ENCODE data around the gene CLTC. TPM values are rescaled to one million over a fixed set of nuclear protein-coding genes. Genes with fewer than 3 reads are reported as not detected.

Gene CLTC
- total RNA-seq, 6 experiments from 2014 or later = 120 to 232 (median 142) TPM

- 43% methylated on average over 2 of the region's 2 CpGs for WGBS (ENCODE audit: insufficient coverage, low coverage, low lambda C conversion rate, missing lambda C conversion rate)
- H3K36me3 ChIP-seq = peaks cover 33 to 99% (median 67%) of the 10 kb centered on the region in 4 donors
- intact Hi-C loops (cut with DNase I) = no loop called here
Measured at GRCh38 chr17:59678918-59679317, 59.2 kb downstream of the CLTC start.

GRCh38 chr17:59680314-59680713 lies 60.6 kb downstream of the CLTC start:
- no peaks in the 10 kb centered on the region for H3K9me3 ChIP-seq
- no peak for ATAC-seq
- intact Hi-C loops (cut with DNase I) = no loop called here
- 83% methylated on average over 4 of the region's 4 CpGs for WGBS (ENCODE audit: insufficient coverage, low coverage, low lambda C conversion rate, missing lambda C conversion rate)
- no peak overlapping the region for H3K27ac ChIP-seq
- H3K4me3 ChIP-seq = no peak overlapping the region
- H3K27me3 ChIP-seq = no peaks in the 10 kb centered on the region
- peaks cover 39 to 99% (median 69%) of the 10 kb centered on the region in 4 donors for H3K36me3 ChIP-seq
- DNase-seq = no peak
- no peaks in the 10 kb centered on the region for H3K4me1 ChIP-seq
- TF ChIP-seq CTCF (IDR thresholded peaks at IDR 0.05) (no peak), POLR2A (IDR thresholded peaks at IDR 0.05) (no peak)

More at GRCh38 chr17:59678918-59679317, 59.2 kb downstream of the CLTC start:
- Histone ChIP-seq H3K4me3 (no peak overlapping the region), H3K9me3 (no peaks in the 10 kb centered on the region), H3K27ac (no peak overlapping the region), H3K4me1 (no peaks in the 10 kb centered on the region), H3K27me3 (no peaks in the 10 kb centered on the region)
- TF ChIP-seq CTCF (IDR thresholded peaks at IDR 0.05) = no peak
- no peak for TF ChIP-seq POLR2A (IDR thresholded peaks at IDR 0.05)
- ATAC-seq (no peak), DNase-seq (no peak)

GRCh38 chr17:59683283-59683682 lies 63.6 kb downstream of the CLTC start:
- no peaks in the 10 kb centered on the region for H3K4me1 ChIP-seq
- intact Hi-C loops (cut with DNase I) = no loop called here
- no peak for TF ChIP-seq POLR2A (IDR thresholded peaks at IDR 0.05)
- no peak for TF ChIP-seq CTCF (IDR thresholded peaks at IDR 0.05)
- no peak overlapping the region for H3K27ac ChIP-seq
- DNase-seq (no peak), ATAC-seq (no peak)
- H3K4me3 ChIP-seq = no peak overlapping the region
- no peaks in the 10 kb centered on the region for H3K27me3 ChIP-seq
- H3K9me3 ChIP-seq = no peaks in the 10 kb centered on the region
- H3K36me3 ChIP-seq = peaks cover 35 to 100% (median 68%) of the 10 kb centered on the region in 4 donors

- ATAC-seq = no peak
- WGBS (ENCODE audit: insufficient coverage, low coverage, low lambda C conversion rate, missing lambda C conversion rate) = 75% methylated on average over 6 of the region's 6 CpGs
- H3K36me3 ChIP-seq = peaks cover 29 to 94% (median 62%) of the 10 kb centered on the region in 4 donors
- intact Hi-C loops (cut with DNase I) = no loop called here
- H3K9me3 ChIP-seq = no peaks in the 10 kb centered on the region
- no peak for DNase-seq
- TF ChIP-seq CTCF (IDR thresholded peaks at IDR 0.05) (no peak), POLR2A (IDR thresholded peaks at IDR 0.05) (no peak)
- H3K27ac ChIP-seq = no peak overlapping the region
- no peaks in the 10 kb centered on the region for H3K4me1 ChIP-seq
- no peak overlapping the region for H3K4me3 ChIP-seq
- H3K27me3 ChIP-seq = no peaks in the 10 kb centered on the region
Measured at GRCh38 chr17:59684967-59685366, 65.3 kb downstream of the CLTC start.

GRCh38 chr17:59688008-59688407 lies 68.3 kb downstream of the CLTC start:
- DNase-seq (no peak), ATAC-seq (no peak)
- no peak for TF ChIP-seq CTCF (IDR thresholded peaks at IDR 0.05)
- TF ChIP-seq POLR2A (IDR thresholded peaks at IDR 0.05) = no peak
- no peaks in the 10 kb centered on the region for H3K27me3 ChIP-seq
- no peak overlapping the region for H3K27ac ChIP-seq
- peaks cover 27 to 94% (median 59%) of the 10 kb centered on the region in 4 donors for H3K36me3 ChIP-seq
- intact Hi-C loops (cut with DNase I) = no loop called here
- H3K4me3 ChIP-seq = no peak overlapping the region
- H3K4me1 ChIP-seq = no peaks in the 10 kb centered on the region
- WGBS (ENCODE audit: insufficient coverage, low coverage, low lambda C conversion rate, missing lambda C conversion rate) = 100% methylated on average over 1 of the region's 1 CpG
- H3K9me3 ChIP-seq = no peaks in the 10 kb centered on the region
